HUDEP-2 (cell line): Measurements from ENCODE around the gene LRFN5.
"Not testable (repeated sequence)": the region's sequence is repeated elsewhere in the genome, so short reads cannot be mapped to it uniquely, and the experiment has no call there.

Source experiments
- DNase-seq, 76 experiments: peaks; one replicate each; lab custom pipeline; 2025; ENCODE audit not compliant: unreplicated experiment in 76 of 76; lab: John Stamatoyannopoulos, UW

LRFN5 gene

DNA sequence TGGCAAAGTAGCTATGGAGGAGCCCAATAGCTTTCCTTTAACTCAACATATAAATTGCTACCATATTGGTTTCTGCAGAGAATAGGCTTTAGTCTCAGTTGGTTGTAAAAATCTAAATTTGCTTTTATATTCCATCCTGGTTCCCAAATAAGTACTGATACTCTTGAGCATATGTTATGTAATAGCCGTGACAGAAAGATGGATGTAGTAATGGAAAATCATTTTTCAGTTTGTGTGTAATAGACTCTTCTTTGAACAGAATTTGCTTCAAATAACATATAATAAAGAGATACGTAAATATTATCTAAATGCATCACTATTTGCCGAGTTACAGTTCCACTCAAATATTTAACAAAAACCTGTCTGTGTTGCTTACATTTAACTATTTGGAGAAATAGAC lies 271.6 kb downstream of the LRFN5 start:
- no peak for DNase-seq

DNA sequence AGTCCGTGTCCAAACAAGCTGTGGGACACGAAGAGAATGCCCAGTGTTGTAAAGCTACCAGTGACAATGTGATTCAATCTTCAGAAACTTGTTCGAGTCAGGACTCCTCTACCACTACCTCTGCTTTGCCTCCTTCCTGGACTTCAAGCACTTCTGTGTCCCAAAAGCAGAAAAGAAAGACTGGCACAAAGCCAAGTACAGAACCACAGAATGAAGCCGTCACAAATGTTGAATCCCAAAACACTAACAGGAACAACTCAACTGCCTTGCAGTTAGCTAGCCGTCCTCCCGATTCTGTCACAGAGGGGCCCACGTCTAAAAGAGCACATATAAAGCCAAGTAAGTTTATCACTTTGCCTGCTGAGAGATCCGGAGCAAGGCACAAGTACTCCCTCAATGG lies 284.9 kb downstream of the LRFN5 start:
- DNase-seq, result no peak

DNA sequence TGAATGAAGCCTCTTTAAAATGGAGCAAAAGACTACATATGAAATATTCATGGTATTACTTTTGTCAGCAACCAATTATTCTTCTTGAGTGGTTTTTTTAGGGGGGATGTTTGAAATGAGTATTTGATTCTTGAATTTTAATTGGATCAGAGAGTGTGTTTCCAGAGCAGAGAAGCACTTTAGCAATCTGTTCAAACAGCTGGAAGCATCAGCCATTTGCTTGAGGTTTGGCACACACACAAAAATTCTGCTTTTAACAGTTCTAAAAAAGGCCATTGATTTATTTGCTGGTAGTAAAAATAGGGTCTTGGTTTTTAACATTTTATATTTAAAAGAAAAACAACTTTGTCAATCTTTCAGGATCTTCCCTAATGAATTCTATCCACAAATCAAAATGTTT lies 292.7 kb downstream of the LRFN5 start:
- DNase-seq, result no peak

DNA sequence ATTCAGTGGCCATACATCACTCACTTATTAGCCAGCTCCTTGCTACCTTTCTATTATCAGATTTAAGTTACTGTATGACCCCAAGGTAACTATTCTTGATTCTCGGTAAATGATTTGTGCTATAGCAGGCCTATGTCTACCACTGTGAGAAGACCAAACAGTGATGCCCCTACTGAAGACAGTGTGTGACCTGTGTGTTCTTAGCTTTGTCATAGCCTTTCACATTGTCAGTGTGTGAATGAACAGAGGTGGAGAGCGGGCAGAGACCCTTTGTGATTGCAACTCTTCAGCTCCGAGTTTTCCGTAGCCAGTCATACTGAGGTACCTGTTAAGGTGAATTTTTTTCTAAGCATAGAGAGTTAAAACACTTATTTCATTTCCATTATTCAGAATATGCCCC lies 294.0 kb downstream of the LRFN5 start:
- no peak for DNase-seq

DNA sequence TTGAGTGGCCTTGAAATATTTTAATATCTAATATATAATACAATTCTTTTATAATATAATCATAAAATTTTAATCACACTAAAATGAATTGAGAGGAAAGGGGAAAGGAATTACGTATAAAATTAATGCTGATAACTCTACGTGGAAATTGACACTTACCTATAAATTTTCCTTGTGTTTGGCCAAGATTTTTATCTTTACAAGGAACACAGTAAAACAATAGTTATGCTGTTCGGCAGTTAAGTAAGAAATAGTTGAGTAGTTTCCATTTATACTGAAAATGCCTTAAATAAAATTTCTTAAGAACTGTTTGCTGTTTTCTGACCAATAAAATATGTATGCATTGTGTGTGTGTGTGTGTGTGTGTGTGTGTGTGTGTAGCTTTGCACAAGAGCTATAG lies 294.4 kb downstream of the LRFN5 start:
- no peak for DNase-seq

DNA sequence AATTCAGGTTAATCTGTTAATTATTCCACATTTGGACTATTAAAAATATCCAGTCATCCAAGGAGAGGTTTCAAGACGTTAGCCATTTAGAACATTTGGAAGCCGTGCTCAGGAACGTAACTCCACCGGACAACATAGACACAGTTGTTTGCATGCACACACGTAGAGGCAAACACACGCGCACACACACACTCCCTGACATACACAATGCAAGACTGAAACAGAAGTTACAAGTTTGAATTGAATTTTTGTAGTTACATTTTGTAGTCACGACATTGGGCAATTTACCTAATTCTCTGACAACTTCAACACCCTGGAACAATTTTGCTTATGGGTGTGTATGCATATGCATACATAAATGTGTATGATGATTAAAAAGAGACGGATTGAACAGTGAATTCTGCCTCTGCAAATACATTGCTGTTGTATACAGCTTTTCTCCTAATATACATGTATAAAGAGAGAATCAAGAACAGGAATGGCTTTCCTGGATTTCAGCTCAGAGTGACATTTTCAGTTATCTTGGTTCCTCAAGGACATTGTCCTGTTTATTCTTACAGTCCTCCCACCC lies 298.8 kb downstream of the LRFN5 start:
- DNase-seq, result no peak

DNA sequence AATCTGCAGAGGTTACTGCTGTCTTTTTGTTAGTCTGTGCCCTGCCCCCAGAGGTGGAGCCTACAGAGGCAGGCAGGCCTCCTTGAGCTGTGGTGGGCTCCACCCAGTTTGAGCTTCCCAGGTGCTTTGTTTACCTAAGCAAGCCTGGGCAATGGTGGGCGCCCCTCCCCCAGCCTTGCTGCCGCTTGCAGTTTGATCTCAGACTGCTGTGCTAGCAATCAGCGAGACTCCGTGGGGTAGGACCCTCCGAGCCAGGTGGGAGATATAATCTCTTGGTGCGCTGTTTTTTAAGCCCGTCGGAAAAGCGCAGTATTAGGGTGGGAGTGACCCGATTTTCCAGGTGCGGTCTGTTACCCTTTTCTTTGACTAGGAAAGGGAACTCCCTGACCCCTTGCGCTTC lies 304.5 kb downstream of the LRFN5 start:
- DNase-seq, result not testable (repeated sequence)

DNA sequence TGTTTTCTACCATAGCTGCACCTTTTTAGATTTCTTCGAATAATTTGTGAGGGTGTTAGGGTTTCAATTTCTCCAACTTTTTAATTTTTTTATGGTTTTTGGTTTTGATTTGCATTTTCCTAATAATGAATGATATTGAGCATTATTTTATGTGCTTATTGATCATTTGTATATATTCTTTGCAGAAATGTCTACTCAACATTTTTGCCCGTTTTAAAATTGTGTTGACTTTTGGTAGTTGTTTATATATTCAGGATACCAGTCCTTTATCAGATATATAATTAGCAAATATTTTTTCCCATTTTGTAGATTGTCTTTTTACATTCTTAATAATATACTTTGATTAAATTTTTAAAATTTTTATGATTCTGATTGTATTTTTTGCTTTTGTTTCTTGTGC lies 306.7 kb downstream of the LRFN5 start:
- DNase-seq, result no peak

DNA sequence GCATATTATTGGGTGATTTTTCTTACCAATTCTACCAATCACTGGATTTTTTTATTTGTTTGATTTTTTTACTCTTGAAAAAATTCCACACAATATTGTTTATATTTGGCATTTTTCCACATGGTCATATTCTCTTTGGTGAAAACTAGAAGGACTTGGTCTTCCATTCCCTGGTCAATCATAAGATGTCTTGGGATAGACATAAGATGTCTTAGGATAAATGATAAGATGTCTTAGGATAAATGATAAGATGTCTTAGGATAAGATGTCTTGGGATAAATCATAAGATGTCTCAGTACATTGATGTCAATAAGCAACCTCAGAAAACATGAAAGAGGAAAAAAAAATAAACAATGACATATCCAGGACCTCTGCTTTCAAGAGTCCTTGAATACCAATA lies 309.1 kb downstream of the LRFN5 start:
- no peak for DNase-seq

DNA sequence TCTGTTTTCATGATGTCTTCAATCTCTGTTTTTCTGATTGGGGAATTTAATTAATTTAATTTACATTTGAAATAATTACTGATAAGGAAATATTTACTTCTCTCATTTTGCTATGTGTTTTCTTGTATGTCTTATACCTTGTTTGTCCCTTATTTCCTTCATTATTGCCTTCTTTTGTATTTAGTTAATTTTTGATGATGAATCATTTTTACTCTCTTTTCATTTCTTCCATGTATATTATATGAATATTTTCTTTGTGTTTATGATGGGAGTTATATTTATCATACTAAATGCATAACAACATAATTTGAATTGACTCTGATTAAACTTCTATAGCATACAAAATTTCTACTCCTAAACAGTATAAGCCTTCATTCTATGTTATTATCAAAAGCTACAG lies 309.6 kb downstream of the LRFN5 start:
- DNase-seq, result no peak

DNA sequence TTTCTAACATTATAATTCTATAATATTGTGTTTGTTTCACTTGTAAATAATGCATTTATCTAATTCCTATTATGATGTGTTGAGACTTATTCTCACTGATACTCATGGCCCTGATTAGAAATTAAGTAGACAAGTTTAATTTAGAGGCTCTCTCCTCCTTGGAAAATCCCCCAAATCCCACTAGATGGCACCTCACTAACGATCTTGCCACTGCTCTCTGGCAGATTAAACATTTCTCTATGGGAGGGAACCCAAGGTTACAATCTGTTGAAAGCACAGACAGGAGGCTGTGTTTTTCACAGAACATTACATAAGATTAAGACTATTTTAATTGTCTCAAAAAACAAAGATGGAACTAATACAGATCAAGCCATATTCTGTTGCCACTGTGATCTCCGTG lies 318.7 kb downstream of the LRFN5 start:
- no peak for DNase-seq

DNA sequence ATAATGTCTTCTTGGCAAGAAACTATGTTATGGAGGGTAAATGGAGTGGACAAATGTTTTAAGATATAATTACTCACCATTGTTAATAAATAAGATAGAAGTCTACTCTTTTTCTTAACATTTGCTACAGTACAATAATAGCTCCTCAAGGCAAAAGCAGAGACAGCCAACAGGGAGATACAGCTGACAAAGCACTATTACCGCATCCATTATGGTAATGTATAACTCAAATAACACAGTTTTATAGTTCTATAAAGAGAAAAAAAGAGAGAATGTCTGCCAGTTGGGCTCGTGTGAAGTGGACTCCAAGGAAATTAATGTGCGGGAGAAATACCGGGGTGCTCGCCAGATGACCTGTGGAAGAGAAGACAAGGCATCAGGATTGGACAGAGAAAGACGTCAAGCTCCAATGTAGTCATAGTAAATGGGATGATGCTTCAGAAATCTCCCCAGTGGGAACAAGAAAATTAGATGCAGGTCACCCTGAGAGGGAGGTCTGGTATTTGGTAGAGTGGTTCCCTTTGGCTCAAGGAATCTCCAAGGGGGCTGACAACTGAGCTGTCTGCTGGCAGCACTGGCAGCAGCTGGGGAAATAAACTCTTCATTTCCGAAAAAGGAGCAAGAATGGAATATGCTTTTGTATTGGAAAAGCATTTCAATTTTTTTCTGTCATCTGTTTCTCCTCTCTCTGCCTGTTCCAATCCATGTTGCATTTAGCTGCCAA lies 343.9 kb downstream of the LRFN5 start:
- DNase-seq, result no peak
